HFFc6 (cell line): Measurements from ENCODE around the gene COX14. TPM values are rescaled to one million over a fixed set of nuclear protein-coding genes. Genes with fewer than 3 reads are reported as not detected.
"Not testable (repeated sequence)": the region's sequence is repeated elsewhere in the genome, so short reads cannot be mapped to it uniquely, and the experiment has no call there.

ENCODE experiments used
- DNase-seq: peaks from one replicate; pipeline ENCODE4 v3.0.0-alpha.2; 2018
- H3K27ac Mint-ChIP-seq: 2 replicates; pipeline ENCODE4 v1.8.0; 2020; ENCODE audit warnings: mild to moderate bottlenecking, mixed read lengths
- H3K27me3 Mint-ChIP-seq: 2 replicates; pipeline ENCODE4 v1.8.0; 2021; ENCODE audit warnings: mild to moderate bottlenecking, moderate library complexity, mixed read lengths; ENCODE audit not compliant: insufficient read depth
- H3K36me3 Mint-ChIP-seq: 2 replicates; pipeline ENCODE4 v1.8.0; 2021; ENCODE audit warnings: low read depth, mixed read lengths
- H3K4me1 Mint-ChIP-seq: 2 replicates; pipeline ENCODE4 v1.8.0; 2020; ENCODE audit warnings: low read depth, mixed read lengths
- H3K4me3 Mint-ChIP-seq: 2 replicates; pipeline ENCODE4 v1.8.0; 2020; ENCODE audit warnings: mild to moderate bottlenecking, moderate library complexity, mixed read lengths
- H3K9me3 Mint-ChIP-seq: 2 replicates; pipeline ENCODE4 v1.8.0; 2020; ENCODE audit warnings: mild to moderate bottlenecking, mixed read lengths
- total RNA-seq, 6 experiments: library from RNA; stranded (reverse); fragmentation: NEBNext Ultra II Directional; extraction: Animal tissue kit (Norgen Biotek cat#: 25700); gene quantifications; 2 replicates in 1 of 6; 3 replicates in 5 of 6; pipeline ENCODE4 v1.2.3, GENCODE V29; 2021
- TF ChIP-seq, protein P1 (sequence below): fragments of 200-600 bp; sonication (generic); IDR thresholded peaks from 2 replicates; pipeline ENCODE4 v1.5.0; 2021; ENCODE audit warnings: antibody characterized with exemption, mild to moderate bottlenecking

COX14 gene
- total RNA-seq, 6 experiments from 2014 or later, result 44.4 to 77.8 (median 53.4) TPM

DNA sequence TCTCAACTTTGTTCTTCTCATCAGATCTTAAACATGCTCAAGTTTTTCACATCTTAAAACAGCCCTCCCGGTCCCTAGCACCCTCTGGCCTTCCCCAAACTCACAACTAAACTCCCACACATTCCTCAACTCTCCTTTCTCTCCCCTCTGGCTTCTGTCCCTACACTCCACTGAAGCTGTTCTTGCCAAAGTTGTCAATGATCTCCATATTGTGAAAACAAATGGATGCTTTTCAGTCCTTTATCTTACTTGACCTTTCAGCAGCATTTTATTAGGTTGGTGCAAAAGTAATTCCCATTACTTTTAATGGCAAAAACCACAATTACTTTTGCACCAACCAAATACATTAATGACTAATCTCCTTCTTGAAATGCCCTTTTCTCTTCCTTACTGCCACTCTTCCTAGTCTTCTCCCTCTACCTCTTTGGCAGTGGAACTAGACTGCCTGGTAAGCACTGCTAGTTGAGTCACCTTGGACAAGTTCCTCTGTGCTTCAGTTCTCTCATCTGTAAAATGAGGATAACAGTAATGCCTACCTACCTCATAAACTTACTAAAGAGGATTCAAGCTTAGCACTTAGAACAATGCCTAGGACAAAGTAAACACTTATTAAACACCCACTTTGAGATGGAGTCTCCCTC, 39.1 kb downstream of the COX14 start:
- TF ChIP-seq, protein P1, sequence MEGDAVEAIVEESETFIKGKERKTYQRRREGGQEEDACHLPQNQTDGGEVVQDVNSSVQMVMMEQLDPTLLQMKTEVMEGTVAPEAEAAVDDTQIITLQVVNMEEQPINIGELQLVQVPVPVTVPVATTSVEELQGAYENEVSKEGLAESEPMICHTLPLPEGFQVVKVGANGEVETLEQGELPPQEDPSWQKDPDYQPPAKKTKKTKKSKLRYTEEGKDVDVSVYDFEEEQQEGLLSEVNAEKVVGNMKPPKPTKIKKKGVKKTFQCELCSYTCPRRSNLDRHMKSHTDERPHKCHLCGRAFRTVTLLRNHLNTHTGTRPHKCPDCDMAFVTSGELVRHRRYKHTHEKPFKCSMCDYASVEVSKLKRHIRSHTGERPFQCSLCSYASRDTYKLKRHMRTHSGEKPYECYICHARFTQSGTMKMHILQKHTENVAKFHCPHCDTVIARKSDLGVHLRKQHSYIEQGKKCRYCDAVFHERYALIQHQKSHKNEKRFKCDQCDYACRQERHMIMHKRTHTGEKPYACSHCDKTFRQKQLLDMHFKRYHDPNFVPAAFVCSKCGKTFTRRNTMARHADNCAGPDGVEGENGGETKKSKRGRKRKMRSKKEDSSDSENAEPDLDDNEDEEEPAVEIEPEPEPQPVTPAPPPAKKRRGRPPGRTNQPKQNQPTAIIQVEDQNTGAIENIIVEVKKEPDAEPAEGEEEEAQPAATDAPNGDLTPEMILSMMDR, result no peak
- no peaks in the 10 kb centered on the region for H3K9me3 Mint-ChIP-seq
- H3K27ac Mint-ChIP-seq, result peak overlapping the region; percentile 28
- H3K4me3 Mint-ChIP-seq, result no peak overlapping the region
- no peaks in the 10 kb centered on the region; the same call in 1 of the 2 replicates for H3K27me3 Mint-ChIP-seq
- H3K36me3 Mint-ChIP-seq, result no peaks in the 10 kb centered on the region
- H3K4me1 Mint-ChIP-seq, result peaks cover 16% of the 10 kb centered on the region
- DNase-seq, result no peak

DNA sequence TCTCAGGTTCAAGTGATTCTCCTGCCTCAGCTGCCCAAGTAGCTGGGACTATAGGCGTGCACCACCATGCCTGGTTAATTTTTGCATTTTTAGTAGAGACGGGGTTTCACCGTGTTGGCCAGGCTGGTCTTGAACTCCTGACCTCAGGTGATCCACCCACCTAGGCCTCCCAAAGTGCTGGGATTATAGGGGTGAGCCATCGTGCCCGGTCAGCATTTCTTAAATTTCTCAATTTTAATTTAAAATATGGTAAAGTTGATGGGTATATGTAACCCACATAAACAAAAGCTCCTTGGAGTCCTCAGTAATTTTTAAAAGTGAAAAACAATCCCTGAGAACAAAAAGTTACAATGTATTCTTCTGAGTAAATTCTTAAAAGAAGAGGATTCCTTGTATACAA, 42.9 kb downstream of the COX14 start:
- H3K27ac Mint-ChIP-seq, H3K9me3 Mint-ChIP-seq, H3K27me3 Mint-ChIP-seq, H3K36me3 Mint-ChIP-seq, H3K4me3 Mint-ChIP-seq, DNase-seq: not testable (repeated sequence)
- peaks cover 41% of the 10 kb centered on the region for H3K4me1 Mint-ChIP-seq

DNA sequence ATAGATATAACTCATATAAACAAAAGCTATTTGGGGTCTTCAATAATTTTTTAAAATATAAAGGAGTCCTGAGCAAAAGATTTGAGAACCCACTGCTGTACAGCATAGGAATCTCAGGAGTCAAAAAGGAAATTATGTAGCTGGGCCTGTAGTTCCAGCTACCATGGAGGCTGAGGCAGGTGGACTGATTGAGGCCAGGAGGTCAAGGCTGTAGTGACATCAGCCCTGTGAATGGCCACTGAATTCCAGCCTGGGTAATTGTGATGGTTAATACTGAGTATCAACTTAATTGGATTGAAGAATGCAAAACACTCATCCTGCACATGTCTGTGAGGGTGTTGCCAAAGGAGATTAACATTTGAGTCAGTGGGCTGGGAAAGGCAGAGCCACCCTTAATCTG, 44.6 kb downstream of the COX14 start:
- TF ChIP-seq, protein P1, result no peak
- no peaks in the 10 kb centered on the region; the same call in 1 of the 2 replicates for H3K36me3 Mint-ChIP-seq
- peak overlapping the region; percentile 49; the same call in 1 of the 2 replicates for H3K27ac Mint-ChIP-seq
- no peak overlapping the region for H3K4me3 Mint-ChIP-seq
- H3K4me1 Mint-ChIP-seq, result peaks cover 38% of the 10 kb centered on the region
- H3K9me3 Mint-ChIP-seq, result no peaks in the 10 kb centered on the region
- DNase-seq, result no peak
- H3K27me3 Mint-ChIP-seq, result no peaks in the 10 kb centered on the region

DNA sequence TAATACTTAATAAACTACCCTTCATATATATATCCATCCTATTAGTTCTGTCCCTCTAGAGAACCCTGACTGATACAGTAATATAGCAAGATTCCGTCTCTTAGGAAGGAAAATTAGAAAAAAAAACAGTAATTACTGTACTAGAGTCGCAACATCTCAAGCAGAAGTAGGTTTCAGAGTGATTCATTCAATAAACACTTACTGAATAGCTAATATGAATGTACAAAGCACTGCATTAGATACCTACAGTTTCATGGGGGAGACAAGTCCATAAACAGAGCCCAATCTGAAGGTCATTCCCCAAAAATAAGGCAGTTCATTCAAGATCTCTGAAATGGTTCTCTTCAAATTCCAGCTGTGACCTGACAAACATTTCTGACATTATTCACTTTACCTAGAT, 45.2 kb downstream of the COX14 start:
- TF ChIP-seq, protein P1, result no peak
- Mint-ChIP-seq H3K4me3 (no peak overlapping the region), H3K9me3 (no peaks in the 10 kb centered on the region), H3K27ac (peak overlapping the region; percentile 49), H3K36me3 (no peaks in the 10 kb centered on the region; the same call in 1 of the 2 replicates), H3K4me1 (peaks cover 33% of the 10 kb centered on the region), H3K27me3 (no peaks in the 10 kb centered on the region)
- no peak for DNase-seq

DNA sequence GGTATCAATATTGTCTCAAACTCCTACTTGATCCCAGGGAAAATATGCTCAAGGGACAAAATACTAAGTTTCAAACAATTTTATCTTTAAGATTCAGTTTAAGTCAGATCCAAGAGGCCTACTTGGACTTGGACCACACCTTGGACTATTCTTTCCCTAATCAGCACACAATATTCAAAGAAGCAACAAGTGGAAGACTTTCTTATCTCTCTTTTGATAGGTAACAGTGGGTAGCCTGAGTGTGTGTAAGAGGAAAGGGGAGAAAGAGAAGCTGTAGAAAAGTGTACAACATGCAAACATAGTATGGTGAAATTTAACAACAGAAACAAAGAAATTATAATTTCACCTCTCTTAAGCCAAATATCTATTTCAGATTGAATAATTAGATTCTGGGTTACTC, 48.6 kb downstream of the COX14 start:
- Mint-ChIP-seq H3K36me3 (peaks cover 10% of the 10 kb centered on the region), H3K27me3 (no peaks in the 10 kb centered on the region; the same call in 1 of the 2 replicates), H3K4me1 (peaks cover 46% of the 10 kb centered on the region), H3K27ac (no peak overlapping the region), H3K9me3 (no peaks in the 10 kb centered on the region), H3K4me3 (no peak overlapping the region)
- no peak for DNase-seq
- TF ChIP-seq, protein P1, result no peak

DNA sequence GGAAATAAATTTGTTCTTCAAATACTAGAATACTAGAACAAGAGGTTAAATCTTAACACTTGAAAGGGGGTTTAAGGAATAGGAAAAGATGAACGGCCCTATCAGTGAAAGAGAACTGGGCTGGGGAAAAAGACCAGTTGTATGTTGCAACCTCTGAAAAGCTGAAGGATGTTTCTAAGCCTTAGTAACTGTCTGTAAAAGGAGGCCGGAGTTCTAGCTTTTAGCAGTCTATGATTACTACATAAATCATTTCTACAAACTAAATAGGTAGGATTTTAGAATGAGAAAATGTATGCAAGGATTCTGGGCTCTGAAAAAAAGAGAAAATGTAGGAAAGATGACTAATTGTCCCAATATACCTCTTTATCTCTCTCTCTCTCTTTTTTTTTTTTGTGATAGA, 50.2 kb downstream of the COX14 start:
- peaks cover 3% of the 10 kb centered on the region for H3K27me3 Mint-ChIP-seq
- H3K4me3 Mint-ChIP-seq, result no peak overlapping the region
- DNase-seq, result peak; percentile 41
- H3K9me3 Mint-ChIP-seq, result no peaks in the 10 kb centered on the region
- H3K4me1 Mint-ChIP-seq, result peaks cover 48% of the 10 kb centered on the region
- H3K36me3 Mint-ChIP-seq, result peaks cover 17% of the 10 kb centered on the region
- H3K27ac Mint-ChIP-seq, result peak overlapping the region; percentile 40; the same call in 1 of the 2 replicates
- TF ChIP-seq, protein P1, result no peak
